ENCODE results near the gene ZNF74.
"Not testable (repeated sequence)": the region's sequence is repeated elsewhere in the genome, so short reads cannot be mapped to it uniquely, and the experiment has no call there.

DNA sequence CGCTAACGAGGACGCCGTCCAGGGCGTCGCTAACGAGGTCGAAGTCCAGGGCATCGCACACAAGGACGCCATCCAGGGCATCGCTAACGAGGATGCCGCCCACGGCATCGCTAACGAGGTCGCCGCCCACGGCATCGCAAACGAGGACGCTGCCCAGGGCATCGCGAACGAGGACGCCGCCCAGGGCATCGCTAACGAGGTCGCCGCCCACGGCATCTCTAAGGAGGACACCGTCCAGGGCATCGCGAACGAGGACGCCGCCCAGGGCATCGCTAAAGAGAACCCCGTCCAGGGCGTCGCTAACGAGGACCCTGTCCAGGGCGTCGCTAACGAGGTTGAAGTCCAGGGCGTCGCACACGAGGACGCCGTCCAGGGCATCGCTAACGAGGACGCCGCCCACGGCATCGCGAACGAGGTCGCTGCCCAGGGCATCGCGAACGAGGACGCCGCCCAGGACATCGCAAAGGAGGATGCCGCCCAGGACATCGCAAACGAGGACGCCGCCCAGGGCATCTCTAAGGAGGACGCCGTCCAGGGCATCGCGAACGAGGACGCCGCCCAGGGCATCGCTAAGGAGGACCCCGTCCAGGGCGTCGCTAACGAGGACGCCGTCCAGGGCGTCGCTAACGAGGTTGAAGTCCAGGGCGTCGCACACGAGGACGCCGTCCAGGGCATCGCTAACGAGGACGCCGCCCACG, 37.9 kb upstream of the ZNF74 start:
- TF ChIP-seq, protein P1, sequence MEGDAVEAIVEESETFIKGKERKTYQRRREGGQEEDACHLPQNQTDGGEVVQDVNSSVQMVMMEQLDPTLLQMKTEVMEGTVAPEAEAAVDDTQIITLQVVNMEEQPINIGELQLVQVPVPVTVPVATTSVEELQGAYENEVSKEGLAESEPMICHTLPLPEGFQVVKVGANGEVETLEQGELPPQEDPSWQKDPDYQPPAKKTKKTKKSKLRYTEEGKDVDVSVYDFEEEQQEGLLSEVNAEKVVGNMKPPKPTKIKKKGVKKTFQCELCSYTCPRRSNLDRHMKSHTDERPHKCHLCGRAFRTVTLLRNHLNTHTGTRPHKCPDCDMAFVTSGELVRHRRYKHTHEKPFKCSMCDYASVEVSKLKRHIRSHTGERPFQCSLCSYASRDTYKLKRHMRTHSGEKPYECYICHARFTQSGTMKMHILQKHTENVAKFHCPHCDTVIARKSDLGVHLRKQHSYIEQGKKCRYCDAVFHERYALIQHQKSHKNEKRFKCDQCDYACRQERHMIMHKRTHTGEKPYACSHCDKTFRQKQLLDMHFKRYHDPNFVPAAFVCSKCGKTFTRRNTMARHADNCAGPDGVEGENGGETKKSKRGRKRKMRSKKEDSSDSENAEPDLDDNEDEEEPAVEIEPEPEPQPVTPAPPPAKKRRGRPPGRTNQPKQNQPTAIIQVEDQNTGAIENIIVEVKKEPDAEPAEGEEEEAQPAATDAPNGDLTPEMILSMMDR (IDR thresholded peaks at IDR 0.05): not testable (repeated sequence)
- TF ChIP-seq POLR2A (IDR thresholded peaks at IDR 0.05): not testable (repeated sequence)
